RWPE1 (cell line): ENCODE results near the gene CCDC148.

Experiments
- CTCF ChIA-PET: fragments of 350-600 bp; sonication (Branson Sonifier 250); formaldehyde crosslinking; extraction: SDS; loops from one replicate; lab custom pipeline; 2021; lab: Yijun Ruan, JAX
- POLR2A ChIA-PET: fragments of 400-600 bp; formaldehyde crosslinking; extraction: SDS; loops from one replicate; lab custom pipeline; 2020; ENCODE audit warnings: antibody characterized with exemption; ENCODE audit not compliant: low non-redundant PET; lab: Yijun Ruan, JAX
- DNase-seq: peaks from one replicate; pipeline ENCODE4 v3.0.0; 2012; ENCODE audit warnings: low spot score
- H3K27ac ChIP-seq: fragments of 450-650 bp; 2 replicates; pipeline ENCODE4 v1.5.1; 2017
- TF ChIP-seq, protein P1 (sequence below): fragments of 450-650 bp; conservative IDR thresholded peaks from 2 replicates; pipeline ENCODE4 v1.5.1; 2017; ENCODE audit warnings: low read depth, mild to moderate bottlenecking

Gene CCDC148

GRCh38 chr2:158253170-158253569, 203.4 kb downstream of the CCDC148 start:
- ChIA-PET CTCF (no interaction called here), POLR2A (no interaction called here)
- no peak overlapping the region for H3K27ac ChIP-seq
- TF ChIP-seq, protein P1, sequence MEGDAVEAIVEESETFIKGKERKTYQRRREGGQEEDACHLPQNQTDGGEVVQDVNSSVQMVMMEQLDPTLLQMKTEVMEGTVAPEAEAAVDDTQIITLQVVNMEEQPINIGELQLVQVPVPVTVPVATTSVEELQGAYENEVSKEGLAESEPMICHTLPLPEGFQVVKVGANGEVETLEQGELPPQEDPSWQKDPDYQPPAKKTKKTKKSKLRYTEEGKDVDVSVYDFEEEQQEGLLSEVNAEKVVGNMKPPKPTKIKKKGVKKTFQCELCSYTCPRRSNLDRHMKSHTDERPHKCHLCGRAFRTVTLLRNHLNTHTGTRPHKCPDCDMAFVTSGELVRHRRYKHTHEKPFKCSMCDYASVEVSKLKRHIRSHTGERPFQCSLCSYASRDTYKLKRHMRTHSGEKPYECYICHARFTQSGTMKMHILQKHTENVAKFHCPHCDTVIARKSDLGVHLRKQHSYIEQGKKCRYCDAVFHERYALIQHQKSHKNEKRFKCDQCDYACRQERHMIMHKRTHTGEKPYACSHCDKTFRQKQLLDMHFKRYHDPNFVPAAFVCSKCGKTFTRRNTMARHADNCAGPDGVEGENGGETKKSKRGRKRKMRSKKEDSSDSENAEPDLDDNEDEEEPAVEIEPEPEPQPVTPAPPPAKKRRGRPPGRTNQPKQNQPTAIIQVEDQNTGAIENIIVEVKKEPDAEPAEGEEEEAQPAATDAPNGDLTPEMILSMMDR: no peak
- DNase-seq: no peak

DNA sequence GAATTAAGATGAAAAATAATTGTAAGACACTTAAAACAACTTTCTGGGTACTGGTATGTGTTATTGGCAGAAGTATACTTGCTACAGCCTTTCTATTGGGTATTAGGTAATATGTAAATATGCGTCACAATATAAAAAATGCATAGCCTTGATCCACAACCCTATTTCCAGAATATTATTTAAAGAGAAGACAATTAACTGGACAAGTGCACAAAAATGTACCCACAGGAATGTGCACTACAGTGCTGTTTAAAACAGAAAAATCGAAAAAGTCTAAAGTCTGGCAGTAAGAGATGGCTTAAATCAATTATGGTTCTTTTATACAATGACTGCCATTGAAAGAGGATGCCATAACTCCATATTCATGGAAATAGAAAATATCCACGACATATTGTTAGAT, 205.2 kb downstream of the CCDC148 start:
- H3K27ac ChIP-seq: no peak overlapping the region
- POLR2A ChIA-PET: no interaction called here
- no peak for DNase-seq
- CTCF ChIA-PET: no interaction called here
- TF ChIP-seq, protein P1: no peak

- DNase-seq: no peak
- CTCF ChIA-PET: no interaction called here
- POLR2A ChIA-PET: no interaction called here
- TF ChIP-seq, protein P1: no peak
- H3K27ac ChIP-seq: no peak overlapping the region
These were observed 213.2 kb downstream of the CCDC148 start for GRCh38 chr2:158243392-158243791.

DNA sequence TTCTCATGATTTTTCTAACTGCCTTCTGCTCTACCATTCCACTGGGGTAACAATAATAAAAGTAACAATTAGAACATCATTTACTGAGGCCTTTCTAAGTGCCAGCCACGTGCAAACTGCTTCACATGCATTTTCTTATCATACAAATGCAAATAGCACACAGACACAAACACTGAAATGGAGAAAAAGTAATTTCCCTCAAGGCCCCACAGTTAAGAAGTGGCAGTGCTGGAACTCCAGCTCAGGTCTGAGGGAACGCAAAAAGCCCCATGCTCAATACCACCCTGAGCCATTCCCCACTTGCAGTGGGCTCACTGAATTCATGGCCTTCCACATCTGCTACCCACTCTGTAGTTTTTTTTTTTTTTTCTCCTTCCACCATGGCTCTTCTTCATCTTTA, 214.3 kb downstream of the CCDC148 start:
- ChIA-PET POLR2A (no interaction called here), CTCF (no interaction called here)
- no peak overlapping the region for H3K27ac ChIP-seq
- TF ChIP-seq, protein P1: no peak
- DNase-seq: no peak

DNA sequence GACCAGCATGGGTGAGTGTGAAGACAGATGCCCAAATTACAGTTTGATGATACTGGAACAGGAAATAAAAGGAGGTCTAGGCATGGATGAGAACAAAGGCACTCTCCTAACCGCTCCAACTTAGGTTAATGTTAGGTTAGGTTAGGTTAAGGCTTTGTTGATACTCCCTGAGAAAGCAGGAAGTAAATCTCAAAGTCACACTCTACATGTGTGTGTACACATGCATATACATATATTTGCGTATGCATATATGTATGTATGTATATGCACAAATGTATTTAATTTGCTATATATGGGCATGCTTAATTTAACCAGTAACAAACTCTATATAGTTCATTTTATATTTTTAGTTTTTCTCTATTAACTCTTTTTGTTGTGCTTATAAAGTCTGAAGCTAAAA, 215.6 kb downstream of the CCDC148 start:
- H3K27ac ChIP-seq: no peak overlapping the region
- ChIA-PET POLR2A (no interaction called here), CTCF (no interaction called here)
- TF ChIP-seq, protein P1: no peak
- DNase-seq: no peak

DNA sequence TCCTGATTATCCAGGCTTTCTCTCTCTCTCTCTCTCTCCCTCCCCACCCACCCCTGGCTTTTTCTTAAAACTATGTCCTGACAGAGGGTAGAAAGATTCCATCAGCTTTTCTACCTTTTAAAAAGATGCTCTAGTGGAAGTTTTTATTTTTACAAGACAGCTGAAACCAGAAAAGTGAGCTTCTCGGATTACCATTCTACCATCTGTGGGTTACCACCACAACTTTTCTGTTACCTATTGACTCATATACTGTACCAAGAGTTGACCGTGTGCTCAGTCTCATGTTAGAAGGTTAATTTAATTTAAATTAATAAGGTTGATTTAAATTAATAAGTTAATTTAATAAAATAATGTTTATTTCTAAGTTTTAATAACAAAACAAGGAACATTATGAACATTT, 217.3 kb downstream of the CCDC148 start:
- TF ChIP-seq, protein P1: no peak

DNA sequence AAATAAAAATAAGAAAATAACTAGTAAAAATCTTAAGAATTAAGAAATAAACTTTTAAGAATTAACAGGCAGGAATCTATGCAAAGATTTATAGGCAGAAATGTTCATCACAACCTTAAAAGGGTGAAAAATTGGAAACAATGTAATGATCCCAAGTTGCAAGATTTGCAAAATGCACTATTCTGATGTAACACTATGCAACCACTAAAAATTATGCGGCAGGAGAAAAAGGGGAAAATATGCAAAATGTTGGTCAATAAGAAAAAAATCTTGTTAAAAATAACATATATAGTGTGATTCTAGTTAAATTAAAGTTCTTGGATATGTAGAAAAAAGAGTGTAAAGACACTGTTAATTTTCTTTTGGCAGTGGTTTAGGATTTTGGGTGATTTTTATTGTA, 222.1 kb downstream of the CCDC148 start:
- no peak for DNase-seq
- TF ChIP-seq, protein P1: no peak
- POLR2A ChIA-PET: no interaction called here
- CTCF ChIA-PET: interaction anchor here (0.6 to 0.7 kb wide), 2 partner anchors 71 to 553 kb away, joined by 5 to 7 read pairs; no protein-coding TSS in a partner anchor
- H3K27ac ChIP-seq: no peak overlapping the region

More for the DNA sequence above, 217.3 kb downstream of the CCDC148 start:
- H3K27ac ChIP-seq: no peak overlapping the region
- peak; percentile 1 for DNase-seq
- ChIA-PET POLR2A (no interaction called here), CTCF (no interaction called here)
